NCI-H1436 (cell line): Measurements from ENCODE around the gene CNNM1.

Source experiments
- DNase-seq: peaks from one replicate; lab custom pipeline; 2025; lab: John Stamatoyannopoulos, UW

The CNNM1 gene

GRCh38 chr10:99337901-99338300, 8.7 kb downstream of the CNNM1 start:
- DNase-seq: no peak

- no peak for DNase-seq
These were observed 9.9 kb downstream of the CNNM1 start for GRCh38 chr10:99339077-99339476.

GRCh38 chr10:99339563-99340047, 10.4 kb downstream of the CNNM1 start:
- DNase-seq: no peak

GRCh38 chr10:99340650-99341049, 11.5 kb downstream of the CNNM1 start:
- DNase-seq: no peak

- no peak for DNase-seq
These were observed 12.1 kb downstream of the CNNM1 start for GRCh38 chr10:99341248-99341647.

GRCh38 chr10:99341860-99342490, 12.8 kb downstream of the CNNM1 start:
- no peak for DNase-seq

GRCh38 chr10:99343262-99343661, 14.1 kb downstream of the CNNM1 start:
- no peak for DNase-seq

- DNase-seq: no peak
These were observed 15.6 kb downstream of the CNNM1 start for GRCh38 chr10:99344715-99345114.

- DNase-seq: no peak
These were observed 16.2 kb downstream of the CNNM1 start for GRCh38 chr10:99345350-99345749.

- no peak for DNase-seq
These were observed 17.1 kb downstream of the CNNM1 start for GRCh38 chr10:99346247-99346646.

- no peak for DNase-seq
These were observed 18.5 kb downstream of the CNNM1 start for GRCh38 chr10:99347672-99348071.

GRCh38 chr10:99353182-99353581, 24.0 kb downstream of the CNNM1 start:
- DNase-seq: no peak

GRCh38 chr10:99357691-99358090, 28.5 kb downstream of the CNNM1 start:
- DNase-seq: no peak

- no peak for DNase-seq
These were observed 28.9 kb downstream of the CNNM1 start for GRCh38 chr10:99358101-99358500.

GRCh38 chr10:99360934-99361333, 31.8 kb downstream of the CNNM1 start:
- no peak for DNase-seq

GRCh38 chr10:99364125-99364524, 35.0 kb downstream of the CNNM1 start:
- no peak for DNase-seq

- DNase-seq: no peak
These were observed 36.2 kb downstream of the CNNM1 start for GRCh38 chr10:99365311-99365710.

GRCh38 chr10:99365736-99366135, 36.6 kb downstream of the CNNM1 start:
- DNase-seq: no peak

- no peak for DNase-seq
These were observed 37.5 kb downstream of the CNNM1 start for GRCh38 chr10:99366666-99367065.

GRCh38 chr10:99368646-99369045, 39.5 kb downstream of the CNNM1 start:
- no peak for DNase-seq

- DNase-seq: no peak
These were observed 40.0 kb downstream of the CNNM1 start for GRCh38 chr10:99369126-99369525.

GRCh38 chr10:99369551-99369950, 40.4 kb downstream of the CNNM1 start:
- no peak for DNase-seq

GRCh38 chr10:99370993-99371392, 41.8 kb downstream of the CNNM1 start:
- peak; percentile 20 for DNase-seq

- no peak for DNase-seq
These were observed 43.6 kb downstream of the CNNM1 start for GRCh38 chr10:99372546-99373271.
